ES-I3 (cell line): ENCODE measurements around the gene ARHGEF19.
"Not testable (repeated sequence)": the region's sequence is repeated elsewhere in the genome, so short reads cannot be mapped to it uniquely, and the experiment has no call there.

ENCODE experiments used
- H3K36me3 ChIP-seq: 2 replicates; pipeline ENCODE4 v1.6.1; 2013; ENCODE audit warnings: mild to moderate bottlenecking, low read length, control low read depth, moderate library complexity; ENCODE audit not compliant: insufficient read depth
- H3K4me1 ChIP-seq: 2 replicates; pipeline ENCODE4 v1.6.1; 2013; ENCODE audit warnings: mild to moderate bottlenecking, control low read depth, low read length; ENCODE audit not compliant: insufficient read depth
- H3K9ac ChIP-seq: 2 replicates; pipeline ENCODE4 v1.6.1; 2013; ENCODE audit warnings: low read depth, mild to moderate bottlenecking, low read length, moderate library complexity
- H3K9me3 ChIP-seq: 2 replicates; pipeline ENCODE4 v1.6.1; 2013; ENCODE audit warnings: mild to moderate bottlenecking, low read length, moderate library complexity; ENCODE audit not compliant: control insufficient read depth, insufficient read depth

ARHGEF19 gene

DNA sequence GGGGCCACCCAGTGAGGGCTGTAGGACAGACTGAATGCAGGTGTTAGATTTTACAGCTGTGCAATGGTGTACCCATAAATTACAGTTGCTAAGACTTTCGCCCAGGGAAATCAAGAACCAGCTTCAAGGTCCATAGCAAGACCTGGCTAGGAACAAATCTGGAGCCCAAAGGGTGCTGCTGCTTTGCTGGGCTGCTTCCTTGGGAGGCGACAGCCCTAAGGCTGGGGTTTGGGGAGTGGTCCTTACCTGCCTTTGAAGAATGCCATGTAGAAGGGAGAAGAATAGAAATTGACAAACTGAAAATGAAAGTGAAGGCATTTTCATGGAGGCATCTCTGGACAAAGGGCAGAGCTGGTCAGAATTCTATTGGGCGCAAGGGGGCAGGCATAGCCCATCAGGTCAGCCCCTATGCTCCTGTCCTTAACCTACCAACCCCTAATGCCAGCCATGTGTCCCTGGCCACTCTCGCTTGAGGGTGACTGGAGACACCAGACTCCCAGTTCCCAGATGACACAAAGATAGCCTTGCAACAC, 7.6 kb upstream of the ARHGEF19 start:
- no peaks in the 10 kb centered on the region for H3K9me3 ChIP-seq

DNA sequence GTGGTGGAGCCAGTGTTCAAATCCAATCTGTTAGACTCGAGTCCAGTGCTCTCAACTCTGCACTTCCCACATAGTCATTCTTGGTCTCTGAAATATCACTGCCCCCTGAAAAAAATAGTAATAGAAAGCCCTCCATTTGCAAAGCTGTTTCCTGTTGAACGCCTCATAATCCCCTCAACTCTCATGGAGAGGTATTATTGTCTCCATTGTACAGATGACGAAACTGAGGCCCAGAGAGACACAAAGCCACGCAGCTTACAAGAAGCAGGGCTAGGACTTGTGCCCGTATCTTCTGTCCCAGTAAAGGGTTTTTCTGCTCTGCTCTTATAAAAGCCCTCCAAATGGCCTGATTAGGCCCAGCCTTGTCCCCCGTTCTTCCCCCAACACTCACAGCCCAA, 6.2 kb upstream of the ARHGEF19 start:
- Histone ChIP-seq H3K36me3 (no peaks in the 10 kb centered on the region), H3K9me3 (no peaks in the 10 kb centered on the region), H3K4me1 (no peaks in the 10 kb centered on the region), H3K9ac (no peak overlapping the region)

More for the DNA sequence above, 7.6 kb upstream of the ARHGEF19 start:
- Histone ChIP-seq H3K9ac (no peak overlapping the region), H3K4me1 (no peaks in the 10 kb centered on the region), H3K36me3 (no peaks in the 10 kb centered on the region)

DNA sequence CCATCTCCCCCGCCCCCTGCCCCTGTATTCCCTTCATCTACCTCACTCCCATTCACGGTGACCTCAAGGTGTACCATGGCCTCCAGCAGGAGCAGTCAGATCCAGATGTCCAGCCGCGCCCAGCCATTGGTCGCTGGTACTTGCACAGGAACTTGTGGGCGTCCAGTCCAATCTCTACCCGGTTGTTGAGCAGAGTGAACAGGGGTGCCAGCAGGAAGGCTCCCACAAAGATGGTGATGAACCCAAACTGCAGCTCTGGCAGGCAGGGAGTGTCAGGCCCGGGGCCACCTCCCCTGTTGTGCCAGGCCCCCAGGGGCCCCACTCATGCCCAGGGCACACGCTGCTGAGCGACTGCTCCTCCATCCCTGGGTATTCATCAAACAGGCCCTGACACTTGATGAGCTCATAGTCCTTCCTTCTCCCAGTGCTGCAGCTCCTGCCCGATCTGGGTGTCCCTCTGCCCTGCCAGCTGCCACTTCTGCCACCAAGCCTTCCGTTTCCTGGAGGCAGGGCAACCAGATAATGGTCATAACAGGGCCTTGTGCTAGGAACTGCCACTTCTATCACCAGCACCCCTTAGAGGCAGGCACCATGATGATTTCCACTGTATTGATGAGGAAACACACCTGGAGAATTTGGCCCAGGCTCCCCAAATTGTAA, 5.7 kb upstream of the ARHGEF19 start:
- H3K9ac ChIP-seq: no peak overlapping the region
- H3K9me3 ChIP-seq: no peaks in the 10 kb centered on the region
- peaks cover under 1% of the 10 kb centered on the region; the same call in 1 of the 2 replicates for H3K4me1 ChIP-seq
- no peaks in the 10 kb centered on the region for H3K36me3 ChIP-seq

DNA sequence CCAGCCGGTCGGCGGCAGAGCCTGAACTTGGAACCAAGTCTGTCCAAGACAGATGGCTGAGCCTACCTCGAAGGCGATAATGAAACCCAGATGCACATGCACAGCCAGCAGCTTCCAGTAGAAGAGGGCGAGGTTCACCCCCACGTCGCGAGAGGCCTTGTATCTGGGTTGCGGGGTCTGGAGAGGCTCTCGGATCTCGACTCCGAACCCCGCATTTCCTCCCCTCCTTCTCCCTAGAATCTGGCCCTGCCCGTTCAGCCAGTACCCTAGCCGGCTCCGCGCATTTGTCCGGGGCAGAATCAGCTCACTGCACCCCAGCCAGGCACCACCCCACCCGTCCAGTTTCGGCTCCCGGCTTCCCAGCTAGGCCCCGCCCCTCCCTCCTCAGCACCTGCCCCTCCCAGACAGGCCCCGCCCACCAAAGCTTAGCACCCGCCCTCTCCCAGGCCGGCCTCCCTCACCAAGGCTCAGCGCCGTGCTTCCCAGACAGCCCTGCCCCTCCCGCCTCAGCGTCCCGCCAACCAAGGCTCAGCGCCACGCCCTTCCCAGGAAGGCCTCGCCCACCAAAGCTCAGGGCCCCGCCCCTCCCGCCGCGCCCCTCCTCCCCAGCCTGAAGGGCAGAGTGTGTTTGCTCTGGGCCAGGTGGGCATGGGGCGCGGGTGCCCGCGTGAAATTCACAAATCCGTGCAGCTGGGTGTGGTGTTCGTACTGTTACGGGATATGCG, 4.8 kb upstream of the ARHGEF19 start:
- H3K9ac ChIP-seq: peak overlapping the region; percentile 59; the same call in 1 of the 2 replicates
- no peaks in the 10 kb centered on the region for H3K9me3 ChIP-seq
- H3K4me1 ChIP-seq: peaks cover 5% of the 10 kb centered on the region
- no peaks in the 10 kb centered on the region for H3K36me3 ChIP-seq

DNA sequence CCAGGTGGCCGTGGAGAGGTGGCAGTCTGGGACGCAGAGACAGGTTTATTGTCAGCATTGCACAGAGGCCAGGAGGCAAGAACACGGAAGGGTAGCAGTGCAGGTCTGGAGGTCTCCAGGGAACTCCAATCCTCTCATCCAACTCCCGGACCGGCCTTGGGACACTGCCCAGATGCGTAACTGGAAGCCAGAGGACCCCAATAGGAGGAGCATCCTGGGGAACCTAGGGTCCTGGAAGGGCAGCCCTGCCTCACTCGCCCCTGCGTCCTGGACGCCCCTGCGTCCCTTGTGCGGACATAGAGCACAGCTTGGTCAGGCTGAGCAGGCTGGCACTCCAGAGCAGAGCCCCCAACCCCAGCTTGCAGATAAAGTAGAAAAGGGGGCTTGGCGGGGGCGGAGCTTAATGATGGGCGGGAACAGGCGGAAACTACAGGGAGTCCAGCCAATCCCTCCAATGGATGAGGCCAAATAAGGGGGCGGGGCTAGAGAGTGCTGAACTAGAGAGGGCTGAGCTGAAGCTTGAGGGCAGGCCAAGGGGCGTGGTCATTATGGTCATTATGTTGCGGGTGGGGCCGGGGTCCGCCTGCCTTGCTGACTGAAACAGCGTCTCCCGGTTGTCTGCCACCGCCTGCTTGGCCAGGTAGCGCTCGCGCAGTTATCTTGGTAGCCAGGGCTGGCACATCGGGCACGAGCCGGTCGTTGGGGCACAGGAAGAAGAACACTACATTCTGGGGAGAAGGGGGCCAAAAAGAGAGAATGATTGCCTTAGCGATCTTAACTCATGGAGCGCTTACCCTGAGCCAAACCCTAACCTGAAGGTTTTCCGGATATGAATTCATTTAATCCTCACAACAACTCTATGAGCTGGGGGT, 3.7 kb upstream of the ARHGEF19 start:
- Histone ChIP-seq H3K36me3 (no peaks in the 10 kb centered on the region), H3K9ac (peak overlapping the region; percentile 59; the same call in 1 of the 2 replicates), H3K4me1 (peaks cover 5% of the 10 kb centered on the region), H3K9me3 (no peaks in the 10 kb centered on the region)

DNA sequence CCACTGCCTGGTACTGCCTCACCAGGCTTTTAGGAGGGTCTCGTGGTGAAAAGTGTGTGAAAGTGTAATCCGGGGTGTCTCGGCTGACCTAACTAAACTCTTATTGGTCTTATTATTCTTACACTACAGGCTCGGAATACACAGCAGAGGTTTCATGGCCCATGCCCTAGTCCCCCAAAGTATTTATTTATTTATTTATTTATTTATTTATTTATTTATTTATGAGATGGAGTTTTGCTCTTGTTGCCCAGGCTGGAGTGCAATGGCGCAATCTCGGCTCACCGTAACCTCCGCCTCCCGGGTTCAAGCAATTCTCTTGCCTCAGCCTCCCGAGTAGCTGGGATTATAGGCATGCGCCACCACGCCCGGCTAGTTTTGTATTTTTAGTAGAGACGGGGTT, 2.8 kb upstream of the ARHGEF19 start:
- not testable (repeated sequence) for H3K9me3 ChIP-seq, H3K36me3 ChIP-seq, H3K4me1 ChIP-seq, H3K9ac ChIP-seq

DNA sequence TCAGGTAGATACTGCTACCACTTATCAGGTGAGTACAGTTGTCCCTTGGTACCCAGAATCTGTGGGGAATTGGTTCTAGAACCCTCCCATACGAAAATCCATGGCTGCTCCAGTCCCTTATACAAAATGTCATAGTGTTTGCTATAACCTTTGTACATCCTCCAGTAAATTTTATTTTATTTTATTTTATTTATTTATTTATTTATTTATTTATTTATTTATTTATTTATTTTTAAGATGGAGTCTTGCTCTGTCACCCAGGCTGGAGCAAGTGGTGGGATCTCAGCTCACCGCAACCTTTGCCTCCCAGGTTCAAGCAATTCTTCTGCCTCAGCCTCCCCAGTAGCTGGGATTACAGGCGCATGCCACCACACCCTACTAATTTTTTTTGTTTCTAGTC, 1.1 kb upstream of the ARHGEF19 start:
- not testable (repeated sequence) for H3K36me3 ChIP-seq, H3K4me1 ChIP-seq, H3K9me3 ChIP-seq, H3K9ac ChIP-seq

DNA sequence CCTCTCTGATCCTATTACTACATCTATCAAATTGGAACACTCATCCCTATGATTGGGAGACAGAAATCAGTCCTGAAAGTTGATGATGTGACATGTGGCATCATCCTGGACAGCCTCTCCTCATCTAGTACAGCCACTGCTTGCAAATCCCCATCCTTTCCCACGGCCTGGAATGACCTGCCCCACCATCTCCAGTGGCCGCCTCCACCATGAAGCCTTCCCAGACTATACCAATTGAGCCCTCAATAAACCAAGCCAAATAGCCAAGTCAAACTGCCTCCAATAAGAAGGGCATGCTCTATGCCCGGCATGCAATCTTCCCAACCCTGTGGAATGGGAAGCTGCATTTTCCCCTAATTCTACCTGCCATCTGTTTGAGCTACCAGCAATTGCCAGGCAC, 561 bp upstream of the ARHGEF19 start:
- H3K36me3 ChIP-seq: no peaks in the 10 kb centered on the region
- H3K9me3 ChIP-seq: no peaks in the 10 kb centered on the region
- peaks cover 5% of the 10 kb centered on the region for H3K4me1 ChIP-seq
- no peak overlapping the region for H3K9ac ChIP-seq

DNA sequence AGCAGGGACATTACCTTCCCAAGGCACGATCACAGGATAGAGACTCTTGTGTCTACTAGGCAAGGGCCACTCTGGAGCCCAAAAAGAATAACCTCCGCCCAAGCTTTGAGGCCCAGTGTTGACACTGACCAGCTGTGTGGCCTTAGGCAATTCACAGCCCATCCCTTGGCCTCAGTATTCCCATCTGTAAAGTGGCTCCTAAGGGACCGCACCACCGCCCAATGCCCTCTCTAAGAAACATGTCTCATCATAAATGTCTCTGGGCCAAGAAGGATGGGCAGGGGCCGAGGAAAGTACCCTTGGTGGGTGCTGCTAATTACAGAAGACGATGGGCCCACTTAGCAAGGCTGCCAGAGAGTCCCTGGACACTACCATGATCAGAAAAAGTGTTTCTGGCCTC, 628 bp downstream of the ARHGEF19 start:
- H3K9ac ChIP-seq: no peak overlapping the region
- no peaks in the 10 kb centered on the region for H3K36me3 ChIP-seq
- H3K9me3 ChIP-seq: no peaks in the 10 kb centered on the region
- peaks cover 5% of the 10 kb centered on the region for H3K4me1 ChIP-seq

DNA sequence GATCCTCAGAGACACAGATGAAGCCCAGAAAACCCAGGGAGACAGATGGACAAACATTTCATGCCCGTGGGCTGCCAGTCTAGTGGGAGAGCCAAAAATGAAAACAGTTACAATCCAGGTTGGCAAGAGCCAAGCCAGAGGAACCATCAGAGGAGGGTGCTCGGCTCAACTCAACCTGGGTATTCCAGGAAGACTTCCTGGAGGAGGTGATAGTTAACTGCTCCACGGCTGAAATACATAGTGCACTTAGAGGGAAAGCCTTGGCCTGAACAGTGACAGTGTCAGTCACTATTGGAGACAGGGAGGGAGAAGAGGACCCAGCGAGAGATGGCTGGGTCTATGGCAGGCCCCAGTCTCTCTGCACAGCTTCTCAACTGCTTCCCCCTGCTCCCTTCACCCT, 1.9 kb downstream of the ARHGEF19 start:
- H3K9me3 ChIP-seq: no peaks in the 10 kb centered on the region
- no peaks in the 10 kb centered on the region for H3K36me3 ChIP-seq
- peaks cover 5% of the 10 kb centered on the region for H3K4me1 ChIP-seq
- no peak overlapping the region for H3K9ac ChIP-seq

DNA sequence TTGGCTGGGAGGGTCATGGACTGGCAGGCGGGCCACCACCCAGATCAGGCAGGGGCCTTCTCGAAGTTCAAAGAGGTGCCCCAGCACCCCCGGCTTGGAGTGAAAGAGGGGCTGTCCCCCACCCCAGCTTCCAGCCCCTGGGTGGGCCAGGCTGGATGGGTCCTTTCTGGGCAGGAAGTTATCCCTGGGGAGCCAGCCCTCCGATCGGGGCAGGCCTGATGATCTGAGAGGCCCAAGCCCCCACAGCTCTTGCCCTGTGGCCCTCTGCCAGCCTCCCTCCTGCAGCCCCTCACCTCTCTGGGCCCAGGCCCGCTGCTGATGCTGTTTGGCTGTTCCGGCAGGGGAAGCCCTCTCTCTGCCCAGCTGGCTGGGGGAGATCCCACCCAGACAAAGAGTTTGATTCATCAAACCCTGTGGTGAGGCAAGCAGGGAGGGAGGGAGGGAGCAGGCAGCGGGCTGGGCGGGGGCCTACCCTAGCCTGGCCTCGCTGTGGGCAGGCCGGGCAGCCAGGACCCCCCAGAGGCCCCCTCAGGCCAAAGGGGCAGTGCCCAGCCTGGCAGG, 2.5 kb downstream of the ARHGEF19 start:
- Histone ChIP-seq H3K9me3 (no peaks in the 10 kb centered on the region), H3K4me1 (peaks cover 5% of the 10 kb centered on the region), H3K36me3 (no peaks in the 10 kb centered on the region), H3K9ac (no peak overlapping the region)

DNA sequence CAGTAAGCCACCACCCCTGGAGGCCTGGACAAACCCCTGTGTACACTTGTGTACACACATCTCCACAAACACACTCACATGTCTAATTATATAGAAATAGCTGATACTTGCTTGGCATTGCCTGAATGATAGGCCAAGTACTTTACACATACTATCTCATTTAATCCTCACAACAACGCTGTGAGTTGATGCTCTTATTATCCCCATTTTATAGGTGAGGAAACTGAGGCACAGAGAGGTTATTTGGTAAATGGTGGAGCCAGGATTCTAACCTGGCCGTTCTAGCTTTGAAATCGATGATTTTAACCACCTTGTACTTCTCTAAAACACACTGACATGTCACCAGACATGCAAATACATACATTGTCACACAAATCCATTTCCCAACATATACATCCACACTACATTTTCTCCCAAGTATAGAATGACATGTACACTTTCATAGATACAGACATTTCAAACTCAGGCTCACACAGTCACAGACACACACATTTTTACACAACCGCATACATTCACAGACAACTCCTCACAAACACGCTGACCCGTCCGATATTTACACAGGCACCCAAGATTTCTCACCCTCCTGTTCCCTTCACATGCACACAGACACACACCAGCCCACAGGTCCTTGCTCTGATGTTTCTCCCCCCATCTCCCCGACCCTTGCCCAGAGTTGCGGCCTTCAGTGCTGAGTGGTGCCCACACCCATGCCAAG, 3.2 kb downstream of the ARHGEF19 start:
- H3K9me3 ChIP-seq: no peaks in the 10 kb centered on the region
- H3K9ac ChIP-seq: no peak overlapping the region
- no peaks in the 10 kb centered on the region for H3K36me3 ChIP-seq
- H3K4me1 ChIP-seq: peaks cover 5% of the 10 kb centered on the region

DNA sequence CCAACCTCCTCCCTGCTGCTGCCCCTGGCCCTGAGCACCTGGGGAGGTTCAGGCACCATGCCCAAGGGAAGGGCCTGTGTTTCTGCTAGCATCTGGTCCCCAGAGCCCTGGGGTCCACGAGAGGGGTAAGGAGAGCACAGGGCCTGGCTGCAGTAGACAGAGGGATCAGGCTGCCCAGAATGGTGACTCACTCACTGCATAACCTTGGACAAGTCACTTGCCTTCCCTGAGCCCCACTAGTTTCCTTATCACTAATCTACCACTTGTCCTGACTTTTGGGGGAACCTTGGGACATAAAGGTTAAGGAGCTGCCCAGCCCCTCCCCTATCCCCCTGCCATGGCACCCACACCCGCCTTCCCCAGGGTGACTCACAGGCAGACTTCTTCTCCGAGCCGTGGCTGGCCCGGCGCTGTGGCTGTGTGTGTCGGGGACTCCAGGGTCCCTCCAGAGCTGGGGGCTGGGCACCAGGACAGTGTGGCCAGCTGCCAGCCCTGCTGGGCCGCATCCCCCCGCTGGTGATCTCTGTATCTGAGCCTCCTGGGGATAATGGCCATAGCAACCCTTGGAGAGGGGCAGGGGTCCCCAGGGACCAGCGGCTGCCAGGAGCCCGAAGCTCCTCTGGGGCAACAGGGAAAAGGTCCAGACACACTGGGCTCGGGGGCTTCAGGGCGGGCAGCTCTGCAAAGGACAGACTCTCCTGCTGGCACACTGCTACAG, 4.0 kb downstream of the ARHGEF19 start:
- peaks cover 5% of the 10 kb centered on the region for H3K4me1 ChIP-seq
- H3K9me3 ChIP-seq: no peaks in the 10 kb centered on the region
- H3K36me3 ChIP-seq: no peaks in the 10 kb centered on the region
- peak overlapping the region; percentile 83; the same call in 1 of the 2 replicates for H3K9ac ChIP-seq
